22Rv1 (cell line): ENCODE measurements around the gene ABCC8.

ENCODE experiments used
- H3K27ac ChIP-seq: fragments of 450-650 bp; 2 replicates; pipeline ENCODE4 v1.5.1; 2017
- CTCF ChIP-seq: fragments of 450-650 bp; IDR thresholded peaks from 2 replicates; pipeline ENCODE4 v1.5.1; 2017; ENCODE audit warnings: mild to moderate bottlenecking
- ZFX ChIP-seq: fragments of 450-650 bp; IDR thresholded peaks from 2 replicates; pipeline ENCODE4 v1.6.1; 2017; ENCODE audit warnings: antibody characterized with exemption, borderline replicate concordance

ABCC8 gene

GRCh38 chr11:17406082-17406817 is 70.4 kb downstream of the ABCC8 start:
- H3K27ac ChIP-seq = peak overlapping the region; percentile 59
- TF ChIP-seq CTCF (no peak), ZFX (no peak)

DNA sequence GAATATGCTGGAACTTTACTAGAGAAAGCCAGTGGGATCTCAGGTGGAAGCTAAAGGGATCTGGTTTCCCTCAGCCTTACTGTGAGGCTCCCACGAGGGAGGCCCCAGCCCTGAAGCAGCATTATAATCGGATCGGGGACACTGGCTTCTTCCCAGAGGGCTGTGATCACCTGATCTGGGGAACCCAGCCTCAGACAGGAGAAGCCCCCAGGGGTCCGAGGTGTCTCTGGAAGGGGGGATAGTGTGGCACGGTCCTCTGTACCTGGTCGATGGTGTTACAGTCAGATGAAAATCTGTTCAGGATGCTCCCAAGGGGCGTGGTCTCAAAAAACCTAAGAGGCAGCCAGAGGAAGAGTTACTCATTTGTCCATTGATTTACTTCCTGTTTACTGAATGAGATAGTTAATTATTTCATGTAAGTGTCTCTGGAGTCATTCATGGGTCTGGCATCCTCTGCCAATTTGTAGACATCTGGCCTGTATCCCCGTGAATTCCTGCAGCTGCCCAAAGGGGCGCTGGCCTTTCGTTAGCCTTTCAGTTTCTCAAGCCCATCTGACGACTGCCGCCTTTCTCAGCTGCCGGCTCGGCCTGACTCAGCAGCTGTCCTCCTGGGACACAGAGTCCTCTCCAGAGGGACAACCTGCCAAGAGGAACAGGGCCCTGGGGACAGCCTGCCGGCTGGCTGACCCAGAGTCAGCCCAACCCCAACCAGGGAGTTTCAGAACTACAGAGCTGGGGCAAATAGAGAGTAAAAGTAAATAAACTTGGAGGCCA is 71.2 kb downstream of the ABCC8 start:
- peak overlapping the region; percentile 59 for H3K27ac ChIP-seq
- TF ChIP-seq ZFX (no peak), CTCF (no peak)

DNA sequence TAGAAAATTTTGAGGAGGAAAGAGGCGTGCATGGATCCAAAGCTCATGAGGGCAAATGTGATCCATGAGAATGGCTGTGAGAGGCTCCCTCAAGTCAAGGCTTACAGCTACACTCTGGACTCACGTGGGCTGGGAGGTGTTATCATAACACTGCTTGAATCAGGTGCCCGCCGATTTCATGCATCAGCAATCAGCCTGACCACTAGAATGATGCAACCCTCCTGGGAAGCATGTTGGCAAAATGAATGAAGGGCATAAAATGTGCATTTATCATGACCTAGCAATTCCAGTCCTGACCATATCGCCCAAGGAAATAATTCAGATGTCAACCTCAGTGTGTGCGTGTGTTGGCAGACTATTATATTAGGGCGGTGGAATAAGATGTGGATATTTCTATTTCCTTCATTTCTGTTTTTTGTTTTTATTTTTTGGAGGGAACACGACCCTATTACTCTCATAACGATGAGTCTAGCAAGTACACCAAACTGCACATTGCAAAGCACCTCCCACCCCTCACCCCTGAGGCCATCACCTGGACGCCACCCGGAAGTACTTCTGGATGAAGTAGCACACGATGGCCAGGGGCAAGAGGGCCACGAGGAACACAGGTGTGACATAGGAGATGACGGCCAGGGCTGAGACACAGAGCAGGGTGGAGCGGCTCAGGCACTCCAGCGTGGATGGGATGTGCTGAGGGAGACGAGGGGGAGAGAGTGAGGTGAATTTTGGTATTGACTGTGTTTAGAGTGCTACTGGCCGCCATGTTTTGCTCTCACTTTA is 72.5 kb downstream of the ABCC8 start:
- TF ChIP-seq ZFX = no peak
- TF ChIP-seq CTCF = no peak
- no peak overlapping the region for H3K27ac ChIP-seq

DNA sequence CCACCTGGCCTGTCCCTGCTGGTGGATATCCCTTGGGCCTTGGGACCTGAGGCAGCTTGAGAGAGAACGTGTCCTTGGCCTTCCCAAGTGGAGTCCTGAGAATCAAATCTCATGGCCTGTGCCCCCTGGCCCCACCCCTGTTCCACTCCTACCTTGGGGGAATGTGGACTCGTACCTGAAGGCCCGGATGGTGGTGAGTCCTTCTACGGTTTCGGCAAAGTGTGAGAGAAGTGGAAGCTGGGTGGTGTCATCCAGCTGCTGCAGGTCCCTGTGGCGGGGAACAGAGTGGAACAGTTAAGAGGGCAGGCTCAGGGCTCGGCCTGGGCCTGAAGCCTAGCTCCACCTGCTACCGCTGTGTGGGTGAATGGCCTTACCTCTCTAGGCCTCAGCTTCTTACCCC is 74.2 kb downstream of the ABCC8 start:
- TF ChIP-seq ZFX = no peak
- TF ChIP-seq CTCF = no peak
- no peak overlapping the region for H3K27ac ChIP-seq

DNA sequence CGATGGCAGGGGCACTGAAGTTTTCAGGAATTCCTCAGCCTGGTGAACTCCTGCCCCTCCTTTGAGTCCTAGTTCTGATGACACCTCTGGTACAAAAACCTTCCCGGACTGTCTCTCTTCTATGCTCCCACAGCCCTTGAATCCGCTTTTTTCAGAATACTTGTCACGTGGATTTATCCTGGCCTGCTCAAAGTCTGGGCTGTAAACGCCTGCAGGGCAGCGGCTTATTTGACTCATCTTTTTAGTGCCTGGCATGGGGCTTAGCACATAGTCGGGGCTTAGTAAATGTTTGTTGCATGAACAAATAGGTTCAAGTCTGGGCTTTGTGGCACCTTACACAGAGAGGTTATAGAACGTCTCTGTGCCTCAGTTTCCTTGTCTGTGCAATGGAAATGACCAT is 74.8 kb downstream of the ABCC8 start:
- no peak overlapping the region for H3K27ac ChIP-seq
- no peak for TF ChIP-seq ZFX
- TF ChIP-seq CTCF = no peak

DNA sequence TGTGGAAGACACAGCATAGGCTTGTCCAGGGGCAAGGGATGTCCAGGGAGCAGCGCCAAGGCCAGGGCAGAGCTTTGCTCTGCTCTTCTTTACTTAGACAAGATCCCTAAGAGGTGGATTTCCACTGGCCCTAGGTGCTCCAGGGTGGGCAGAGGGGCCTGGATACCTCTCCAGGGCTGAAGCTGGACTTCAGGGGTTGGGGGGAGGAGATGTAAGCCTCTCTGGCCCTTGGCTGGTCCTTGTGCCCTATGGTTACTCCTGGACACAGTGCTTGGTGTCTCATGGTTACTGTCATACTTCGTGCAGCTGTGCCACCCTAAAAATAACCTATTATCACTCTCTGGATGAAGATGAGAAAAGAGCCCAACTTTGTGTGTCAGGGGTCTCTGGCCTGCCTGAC is 75.3 kb downstream of the ABCC8 start:
- no peak for TF ChIP-seq ZFX
- TF ChIP-seq CTCF = no peak
- H3K27ac ChIP-seq = no peak overlapping the region
